HEK293 (cell line): ENCODE results near the gene GRAMD4.

Experiments used
- ZBTB17 ChIP-seq: fragments of 450-650 bp; formaldehyde crosslinking; IDR thresholded peaks from 2 replicates; pipeline ENCODE4 v1.5.1; 2016; ENCODE audit warnings: missing biosample characterization, missing genetic modification characterization
- ZBTB21 ChIP-seq: fragments of 450-650 bp; formaldehyde crosslinking; IDR thresholded peaks from 2 replicates; pipeline ENCODE4 v1.5.1; 2017; ENCODE audit warnings: missing biosample characterization, missing genetic modification characterization
- ZNF274 ChIP-seq, 2 experiments: fragments of 200-500 bp in 1 of 2; fragments of 450-650 bp in 1 of 2; sonication (Bioruptor generic) in 1 of 2; formaldehyde crosslinking in 1 of 2; IDR thresholded peaks; 2 replicates each; pipeline versions ENCODE4 v1.5.1 to v1.6.1; 2014 to 2016; ENCODE audit warnings: borderline replicate concordance in 1 of 2, inconsistent platforms in 1 of 2, low read length in 1 of 2, missing biosample characterization in 1 of 2, missing genetic modification characterization in 1 of 2
- ZNF366 ChIP-seq: fragments of 450-650 bp; formaldehyde crosslinking; conservative IDR thresholded peaks from 2 replicates; pipeline ENCODE4 v1.5.1; 2016; ENCODE audit warnings: missing biosample characterization, missing genetic modification characterization
- ZNF529 ChIP-seq: fragments of 450-650 bp; formaldehyde crosslinking; IDR thresholded peaks from 2 replicates; pipeline ENCODE4 v1.5.1; 2017; ENCODE audit warnings: missing genetic modification characterization, missing biosample characterization; ENCODE audit not compliant: insufficient replicate concordance
- TF ChIP-seq, protein P1 (sequence below): fragments of 450-650 bp; formaldehyde crosslinking; IDR thresholded peaks from 2 replicates; pipeline ENCODE4 v1.5.1; 2016; ENCODE audit warnings: missing biosample characterization, missing genetic modification characterization
- TF ChIP-seq, protein P2 (sequence below): fragments of 450-650 bp; formaldehyde crosslinking; conservative IDR thresholded peaks from 2 replicates; pipeline ENCODE4 v1.5.1; 2016; ENCODE audit warnings: low read depth, missing biosample characterization, missing genetic modification characterization

DNA sequence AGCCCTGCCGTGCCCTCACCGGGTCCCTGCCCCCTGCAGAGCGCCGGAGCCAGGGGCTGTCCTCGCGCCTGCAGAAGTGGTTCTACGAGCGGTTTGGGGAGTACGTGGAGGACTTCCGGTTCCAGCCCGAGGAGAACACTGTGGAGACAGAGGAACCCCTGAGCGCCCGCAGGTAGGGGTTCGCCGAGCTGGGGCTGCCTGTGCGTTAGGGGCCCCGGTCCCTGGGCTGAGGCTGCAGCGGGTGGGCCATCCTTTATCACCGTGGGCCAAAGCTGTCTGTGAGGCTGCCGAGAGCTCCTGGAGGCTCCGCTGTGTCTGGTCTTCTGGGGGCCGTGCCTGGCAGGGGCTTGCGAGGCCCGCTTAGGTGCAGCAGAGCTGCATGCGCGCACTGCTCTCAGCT is 42.8 kb downstream of the GRAMD4 start:
- TF ChIP-seq ZNF529 (no peak), ZNF366 (tag by site-specific recombination) (no peak), ZNF274 (IDR thresholded peaks at IDR 0.05; ENCODE audit: low read length) (no peak), ZNF274 (tag by site-specific recombination; IDR thresholded peaks at IDR 0.05; ENCODE audit: borderline replicate concordance) (no peak), ZBTB17 (tag by site-specific recombination) (no peak), ZBTB21 (tag by site-specific recombination) (no peak)
- TF ChIP-seq, protein P1, sequence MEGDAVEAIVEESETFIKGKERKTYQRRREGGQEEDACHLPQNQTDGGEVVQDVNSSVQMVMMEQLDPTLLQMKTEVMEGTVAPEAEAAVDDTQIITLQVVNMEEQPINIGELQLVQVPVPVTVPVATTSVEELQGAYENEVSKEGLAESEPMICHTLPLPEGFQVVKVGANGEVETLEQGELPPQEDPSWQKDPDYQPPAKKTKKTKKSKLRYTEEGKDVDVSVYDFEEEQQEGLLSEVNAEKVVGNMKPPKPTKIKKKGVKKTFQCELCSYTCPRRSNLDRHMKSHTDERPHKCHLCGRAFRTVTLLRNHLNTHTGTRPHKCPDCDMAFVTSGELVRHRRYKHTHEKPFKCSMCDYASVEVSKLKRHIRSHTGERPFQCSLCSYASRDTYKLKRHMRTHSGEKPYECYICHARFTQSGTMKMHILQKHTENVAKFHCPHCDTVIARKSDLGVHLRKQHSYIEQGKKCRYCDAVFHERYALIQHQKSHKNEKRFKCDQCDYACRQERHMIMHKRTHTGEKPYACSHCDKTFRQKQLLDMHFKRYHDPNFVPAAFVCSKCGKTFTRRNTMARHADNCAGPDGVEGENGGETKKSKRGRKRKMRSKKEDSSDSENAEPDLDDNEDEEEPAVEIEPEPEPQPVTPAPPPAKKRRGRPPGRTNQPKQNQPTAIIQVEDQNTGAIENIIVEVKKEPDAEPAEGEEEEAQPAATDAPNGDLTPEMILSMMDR (tag by site-specific recombination) = no peak
- TF ChIP-seq, protein P2, sequence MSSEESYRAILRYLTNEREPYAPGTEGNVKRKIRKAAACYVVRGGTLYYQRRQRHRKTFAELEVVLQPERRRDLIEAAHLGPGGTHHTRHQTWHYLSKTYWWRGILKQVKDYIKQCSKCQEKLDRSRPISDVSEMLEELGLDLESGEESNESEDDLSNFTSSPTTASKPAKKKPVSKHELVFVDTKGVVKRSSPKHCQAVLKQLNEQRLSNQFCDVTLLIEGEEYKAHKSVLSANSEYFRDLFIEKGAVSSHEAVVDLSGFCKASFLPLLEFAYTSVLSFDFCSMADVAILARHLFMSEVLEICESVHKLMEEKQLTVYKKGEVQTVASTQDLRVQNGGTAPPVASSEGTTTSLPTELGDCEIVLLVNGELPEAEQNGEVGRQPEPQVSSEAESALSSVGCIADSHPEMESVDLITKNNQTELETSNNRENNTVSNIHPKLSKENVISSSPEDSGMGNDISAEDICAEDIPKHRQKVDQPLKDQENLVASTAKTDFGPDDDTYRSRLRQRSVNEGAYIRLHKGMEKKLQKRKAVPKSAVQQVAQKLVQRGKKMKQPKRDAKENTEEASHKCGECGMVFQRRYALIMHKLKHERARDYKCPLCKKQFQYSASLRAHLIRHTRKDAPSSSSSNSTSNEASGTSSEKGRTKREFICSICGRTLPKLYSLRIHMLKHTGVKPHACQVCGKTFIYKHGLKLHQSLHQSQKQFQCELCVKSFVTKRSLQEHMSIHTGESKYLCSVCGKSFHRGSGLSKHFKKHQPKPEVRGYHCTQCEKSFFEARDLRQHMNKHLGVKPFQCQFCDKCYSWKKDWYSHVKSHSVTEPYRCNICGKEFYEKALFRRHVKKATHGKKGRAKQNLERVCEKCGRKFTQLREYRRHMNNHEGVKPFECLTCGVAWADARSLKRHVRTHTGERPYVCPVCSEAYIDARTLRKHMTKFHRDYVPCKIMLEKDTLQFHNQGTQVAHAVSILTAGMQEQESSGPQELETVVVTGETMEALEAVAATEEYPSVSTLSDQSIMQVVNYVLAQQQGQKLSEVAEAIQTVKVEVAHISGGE = no peak
